ENCODE data around the gene ZNF469.

The ZNF469 gene

DNA sequence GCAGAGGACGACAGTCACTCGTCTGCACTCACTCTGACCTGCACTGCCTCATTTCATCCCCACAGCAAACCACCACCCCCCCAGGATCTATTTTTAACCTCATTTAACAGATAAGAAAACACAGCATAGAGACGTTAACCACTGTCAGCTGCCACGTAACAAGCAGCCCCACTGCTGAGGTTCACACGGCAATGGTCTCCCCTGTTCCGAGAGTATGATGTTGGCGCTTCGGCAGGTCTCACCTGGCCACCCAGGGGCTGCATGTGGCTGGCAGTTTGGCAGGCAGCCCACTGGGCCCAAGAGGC is 16.1 kb downstream of the ZNF469 start:
- no peaks in the 10 kb centered on the region for H3K36me3 Mint-ChIP-seq (ENCODE audit: low read depth)
- H3K9me3 Mint-ChIP-seq = no peaks in the 10 kb centered on the region
- TF ChIP-seq, protein P1, sequence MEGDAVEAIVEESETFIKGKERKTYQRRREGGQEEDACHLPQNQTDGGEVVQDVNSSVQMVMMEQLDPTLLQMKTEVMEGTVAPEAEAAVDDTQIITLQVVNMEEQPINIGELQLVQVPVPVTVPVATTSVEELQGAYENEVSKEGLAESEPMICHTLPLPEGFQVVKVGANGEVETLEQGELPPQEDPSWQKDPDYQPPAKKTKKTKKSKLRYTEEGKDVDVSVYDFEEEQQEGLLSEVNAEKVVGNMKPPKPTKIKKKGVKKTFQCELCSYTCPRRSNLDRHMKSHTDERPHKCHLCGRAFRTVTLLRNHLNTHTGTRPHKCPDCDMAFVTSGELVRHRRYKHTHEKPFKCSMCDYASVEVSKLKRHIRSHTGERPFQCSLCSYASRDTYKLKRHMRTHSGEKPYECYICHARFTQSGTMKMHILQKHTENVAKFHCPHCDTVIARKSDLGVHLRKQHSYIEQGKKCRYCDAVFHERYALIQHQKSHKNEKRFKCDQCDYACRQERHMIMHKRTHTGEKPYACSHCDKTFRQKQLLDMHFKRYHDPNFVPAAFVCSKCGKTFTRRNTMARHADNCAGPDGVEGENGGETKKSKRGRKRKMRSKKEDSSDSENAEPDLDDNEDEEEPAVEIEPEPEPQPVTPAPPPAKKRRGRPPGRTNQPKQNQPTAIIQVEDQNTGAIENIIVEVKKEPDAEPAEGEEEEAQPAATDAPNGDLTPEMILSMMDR (IDR thresholded peaks at IDR 0.05; ENCODE audit: unreplicated experiment in 3 of 3) = no peak
- peaks cover 8% of the 10 kb centered on the region for H3K4me1 Mint-ChIP-seq
- H3K27ac Mint-ChIP-seq = no peak overlapping the region
- peaks cover 18% of the 10 kb centered on the region for H3K27me3 Mint-ChIP-seq (ENCODE audit: low read depth)
- no peak overlapping the region for H3K4me3 Mint-ChIP-seq

DNA sequence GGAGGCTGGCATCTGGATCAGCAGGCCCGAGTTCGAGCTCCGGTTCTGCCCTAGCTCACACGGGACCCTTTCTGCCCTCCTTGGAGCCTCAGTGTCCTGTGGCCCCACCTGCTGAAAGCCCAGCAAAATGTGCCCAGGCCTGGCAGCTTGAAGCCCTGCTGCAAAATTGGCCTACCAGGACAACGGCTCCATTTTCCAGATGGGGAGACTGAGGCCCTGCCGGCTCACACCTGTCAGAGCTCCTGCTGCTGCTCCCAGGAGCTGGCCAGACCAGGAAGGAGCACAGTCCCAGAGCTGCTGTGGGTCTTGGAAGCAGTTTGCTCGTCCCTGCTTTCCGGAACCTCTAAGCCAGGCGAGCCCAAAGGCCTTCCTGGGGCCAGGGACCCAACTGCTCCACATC is 17.4 kb downstream of the ZNF469 start:
- TF ChIP-seq, protein P1 (IDR thresholded peaks at IDR 0.05; ENCODE audit: unreplicated experiment in 3 of 3) = no peak
- Mint-ChIP-seq H3K27ac (no peak overlapping the region), H3K4me3 (no peak overlapping the region), H3K36me3 (ENCODE audit: low read depth) (no peaks in the 10 kb centered on the region), H3K27me3 (ENCODE audit: low read depth) (peaks cover 11% of the 10 kb centered on the region), H3K4me1 (peaks cover 20% of the 10 kb centered on the region), H3K9me3 (no peaks in the 10 kb centered on the region)

DNA sequence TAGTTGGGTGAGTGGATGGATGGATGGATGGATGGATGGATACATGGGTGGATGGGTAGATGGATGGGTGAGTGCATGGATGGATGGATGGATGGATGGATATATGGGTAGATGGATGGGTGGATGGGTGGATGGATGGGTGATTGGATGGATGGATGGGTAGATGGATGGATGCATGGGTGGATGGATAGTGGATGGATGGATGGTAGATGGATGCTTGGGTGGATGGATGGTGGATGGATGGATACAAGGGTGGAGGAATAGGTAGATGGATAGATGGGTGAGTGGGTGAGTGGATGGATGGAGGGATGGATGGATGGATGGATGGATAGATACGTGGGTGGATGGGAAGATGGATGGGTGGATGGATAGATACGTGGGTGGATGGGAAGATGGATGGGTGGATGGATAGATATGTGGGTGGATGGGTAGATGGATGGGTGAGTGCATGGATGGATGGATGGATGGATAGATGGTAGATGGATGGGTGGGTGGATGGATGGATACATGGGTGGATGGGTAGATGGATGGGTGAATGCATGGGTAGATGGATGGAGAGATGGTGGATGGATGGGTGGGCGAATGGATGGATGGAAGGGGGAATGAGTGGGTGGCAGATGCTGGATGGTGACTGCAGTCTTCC is 19.0 kb downstream of the ZNF469 start:
- H3K27ac Mint-ChIP-seq = no peak overlapping the region
- H3K9me3 Mint-ChIP-seq = no peaks in the 10 kb centered on the region
- no peaks in the 10 kb centered on the region for H3K36me3 Mint-ChIP-seq (ENCODE audit: low read depth)
- H3K27me3 Mint-ChIP-seq (ENCODE audit: low read depth) = peaks cover 11% of the 10 kb centered on the region
- H3K4me3 Mint-ChIP-seq = no peak overlapping the region
- TF ChIP-seq, protein P1 (IDR thresholded peaks at IDR 0.05; ENCODE audit: unreplicated experiment in 3 of 3) = no peak
- H3K4me1 Mint-ChIP-seq = peaks cover 28% of the 10 kb centered on the region

DNA sequence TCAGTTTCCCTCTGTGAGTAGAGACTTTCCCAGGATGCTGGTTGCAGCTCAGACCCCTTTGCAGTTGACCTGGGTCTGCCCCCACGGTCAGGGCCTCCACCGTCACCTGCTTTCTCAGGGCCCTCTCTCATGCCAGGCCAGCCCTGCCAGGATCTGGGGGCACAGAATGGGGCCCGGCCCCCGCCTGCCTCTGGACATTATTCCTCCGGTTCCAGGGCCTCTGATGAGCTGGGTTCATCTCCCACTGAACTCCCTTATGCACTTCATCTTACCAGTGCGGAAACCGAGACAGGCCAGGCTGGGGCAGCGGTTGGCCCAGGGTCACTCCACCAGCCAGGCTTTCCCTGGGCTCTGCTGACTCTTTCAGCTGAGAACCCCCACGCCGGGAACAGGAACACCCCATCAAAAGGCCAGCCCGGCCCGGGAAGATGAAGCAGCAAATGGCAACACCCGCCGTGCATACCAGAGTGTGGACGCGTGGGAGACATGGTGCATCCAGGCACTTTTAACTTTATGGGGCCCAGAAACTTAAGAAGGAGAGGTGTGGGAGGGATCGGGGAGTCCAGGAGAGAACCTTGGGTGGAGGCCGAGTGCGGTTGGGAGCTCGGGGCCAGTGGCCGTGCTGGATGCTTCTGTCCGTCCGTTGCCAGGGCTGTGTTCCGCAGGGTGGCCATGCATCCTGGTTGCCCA is 19.9 kb downstream of the ZNF469 start:
- Mint-ChIP-seq H3K9me3 (no peaks in the 10 kb centered on the region), H3K27ac (peak overlapping the region in 2 of 3 experiments; percentile 57 to 63), H3K36me3 (ENCODE audit: low read depth) (no peaks in the 10 kb centered on the region), H3K27me3 (ENCODE audit: low read depth) (peaks cover 11% of the 10 kb centered on the region), H3K4me1 (peaks cover 34% of the 10 kb centered on the region), H3K4me3 (no peak overlapping the region)
- TF ChIP-seq, protein P1 (IDR thresholded peaks at IDR 0.05; ENCODE audit: unreplicated experiment in 3 of 3) = no peak

DNA sequence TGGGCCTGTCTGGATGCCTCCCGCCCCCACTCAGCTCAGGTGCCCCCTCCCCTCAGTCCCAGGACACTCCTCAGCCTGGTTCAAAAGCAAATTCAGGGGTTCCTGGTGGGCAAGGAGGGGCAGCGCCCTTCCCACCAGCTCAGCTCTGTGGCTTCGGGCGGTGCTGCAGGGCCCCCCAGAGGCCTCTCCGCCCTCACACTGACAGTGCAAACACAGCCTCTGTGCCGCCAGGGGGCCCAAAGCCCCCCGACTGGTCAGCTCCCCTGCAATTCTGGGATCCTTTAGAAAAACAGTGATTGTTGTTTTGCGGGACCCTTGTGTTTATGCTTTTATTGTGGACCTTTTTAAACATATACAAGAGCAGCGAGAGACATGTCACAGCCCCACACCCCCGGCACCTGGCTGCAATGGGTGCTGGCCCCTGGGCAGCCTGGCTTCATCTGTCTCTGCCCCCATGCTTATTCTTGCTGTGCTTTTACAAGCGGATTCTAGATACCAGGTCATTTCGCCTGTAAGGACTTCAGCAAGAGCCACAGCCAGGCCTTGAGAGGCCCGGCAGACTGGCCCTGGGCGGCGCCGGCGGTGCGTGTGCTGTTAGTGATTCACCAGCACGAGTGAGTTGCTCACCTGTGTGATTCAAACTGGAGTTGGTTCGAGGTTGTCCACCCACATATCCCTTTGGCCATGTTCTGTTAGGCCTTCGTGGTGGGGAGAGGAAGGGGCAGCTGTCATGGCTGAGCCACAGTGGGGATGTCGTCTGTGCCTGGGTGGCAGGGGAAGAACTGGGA is 21.2 kb downstream of the ZNF469 start:
- Mint-ChIP-seq H3K27ac (peak overlapping the region in 2 of 3 experiments; percentile 41 to 71), H3K4me1 (peaks cover 46% of the 10 kb centered on the region), H3K9me3 (no peaks in the 10 kb centered on the region), H3K4me3 (peak overlapping the region in 1 of 3 experiments; percentile 6), H3K27me3 (ENCODE audit: low read depth) (peaks cover 11% of the 10 kb centered on the region), H3K36me3 (ENCODE audit: low read depth) (no peaks in the 10 kb centered on the region)
- TF ChIP-seq, protein P1 (IDR thresholded peaks at IDR 0.05; ENCODE audit: unreplicated experiment in 3 of 3) = no peak
